Measurements from ENCODE around the gene HS3ST2.

DNA sequence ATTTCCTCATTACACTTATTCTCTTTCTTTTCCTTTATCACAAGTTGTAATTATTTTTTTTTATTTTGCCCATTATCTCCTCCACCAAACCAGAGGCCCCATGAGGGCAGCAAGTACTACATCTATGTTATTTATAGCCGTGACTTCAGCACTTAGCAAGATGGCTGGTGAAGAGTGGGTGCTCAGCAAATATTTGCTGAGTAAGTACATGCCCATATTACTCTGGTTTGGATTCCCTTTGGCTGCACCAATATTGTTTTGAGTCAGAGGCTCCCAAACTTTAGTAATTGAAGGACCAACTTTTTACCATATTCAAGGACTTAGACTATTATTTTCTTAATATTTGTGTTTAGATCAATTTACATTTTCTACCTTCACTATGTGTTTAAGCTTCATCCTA is 83.2 kb downstream of the HS3ST2 start:
- TF ChIP-seq, protein P1, sequence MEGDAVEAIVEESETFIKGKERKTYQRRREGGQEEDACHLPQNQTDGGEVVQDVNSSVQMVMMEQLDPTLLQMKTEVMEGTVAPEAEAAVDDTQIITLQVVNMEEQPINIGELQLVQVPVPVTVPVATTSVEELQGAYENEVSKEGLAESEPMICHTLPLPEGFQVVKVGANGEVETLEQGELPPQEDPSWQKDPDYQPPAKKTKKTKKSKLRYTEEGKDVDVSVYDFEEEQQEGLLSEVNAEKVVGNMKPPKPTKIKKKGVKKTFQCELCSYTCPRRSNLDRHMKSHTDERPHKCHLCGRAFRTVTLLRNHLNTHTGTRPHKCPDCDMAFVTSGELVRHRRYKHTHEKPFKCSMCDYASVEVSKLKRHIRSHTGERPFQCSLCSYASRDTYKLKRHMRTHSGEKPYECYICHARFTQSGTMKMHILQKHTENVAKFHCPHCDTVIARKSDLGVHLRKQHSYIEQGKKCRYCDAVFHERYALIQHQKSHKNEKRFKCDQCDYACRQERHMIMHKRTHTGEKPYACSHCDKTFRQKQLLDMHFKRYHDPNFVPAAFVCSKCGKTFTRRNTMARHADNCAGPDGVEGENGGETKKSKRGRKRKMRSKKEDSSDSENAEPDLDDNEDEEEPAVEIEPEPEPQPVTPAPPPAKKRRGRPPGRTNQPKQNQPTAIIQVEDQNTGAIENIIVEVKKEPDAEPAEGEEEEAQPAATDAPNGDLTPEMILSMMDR (IDR thresholded peaks at IDR 0.05): no peak
- TF ChIP-seq POLR2A (IDR thresholded peaks at IDR 0.05; ENCODE audit: low read depth) (no peak), EP300 (IDR thresholded peaks at IDR 0.05) (no peak), POLR2AphosphoS5 (IDR thresholded peaks at IDR 0.05) (no peak)

Data from esophagus muscularis mucosa (tissue), 4 donors.